SK-N-SH treated with all-trans-retinoic acid at 6 μM for 48 hours (cell line): ENCODE data around the gene RASGEF1B.

Experiments
- CREB5 ChIP-seq: fragments of 250-450 bp; sonication (Bioruptor Pico); IDR thresholded peaks from 2 replicates; pipeline ENCODE4 v1.5.1; 2020; ENCODE audit warnings: low read depth, mild to moderate bottlenecking, moderate library complexity
- PATZ1 ChIP-seq: fragments of 250-450 bp; sonication (Bioruptor Pico); IDR thresholded peaks from 2 replicates; pipeline ENCODE4 v1.8.0; 2020; ENCODE audit warnings: mild to moderate bottlenecking, moderate library complexity, borderline replicate concordance
- PPARA ChIP-seq: fragments of 250-450 bp; sonication (Bioruptor Pico); IDR thresholded peaks from 2 replicates; pipeline ENCODE4 v1.5.0; 2020; ENCODE audit warnings: mild to moderate bottlenecking, borderline replicate concordance

- TF ChIP-seq PATZ1 (CRISPR knock-in tag) (no peak), CREB5 (CRISPR knock-in tag) (no peak), PPARA (CRISPR knock-in tag) (no peak)
Measured at GRCh38 chr4:81490403-81491160, 18.9 kb upstream of the RASGEF1B start.
